Vagina (tissue), 2 donors: ENCODE data around the gene LTC4S.

Experiments
- CTCF ChIP-seq, 3 experiments: fragments of 450-650 bp in 2 of 3; fragments of 200-600 bp in 1 of 3; sonication (generic) in 1 of 3; IDR thresholded peaks; one replicate each; pipeline ENCODE4 v1.5.1; 2017 to 2019; ENCODE audit warnings: antibody characterized with exemption in 3 of 3, mild to moderate bottlenecking in 2 of 3, moderate library complexity in 2 of 3
- POLR2A ChIP-seq, 2 donors: fragments of 450-650 bp; IDR thresholded peaks; one replicate each; pipeline ENCODE4 v1.6.1; 2017; ENCODE audit warnings: antibody characterized with exemption in 2 of 2, mild to moderate bottlenecking in 2 of 2, moderate library complexity in 2 of 2
- POLR2AphosphoS5 ChIP-seq, 2 donors: sonication (generic); formaldehyde crosslinking; IDR thresholded peaks; one replicate each; pipeline ENCODE4 v1.9.0; 2017; ENCODE audit warnings: antibody characterized with exemption in 2 of 2, mild to moderate bottlenecking in 2 of 2, low read depth in 1 of 2; ENCODE audit not compliant: insufficient read depth in 1 of 2

- no peak for TF ChIP-seq CTCF (IDR thresholded peaks at IDR 0.05)
- TF ChIP-seq POLR2A (IDR thresholded peaks at IDR 0.05) = no peak
- TF ChIP-seq POLR2AphosphoS5 (IDR thresholded peaks at IDR 0.05; ENCODE audit: insufficient read depth in 1 of 2, low read depth in 1 of 2) = no peak
Observed at GRCh38 chr5:179766021-179766725, 27.6 kb upstream of the LTC4S start.
